Smooth muscle cell (in vitro differentiated cells): ENCODE results near the gene PDCD1LG2. TPM values are rescaled to one million over a fixed set of nuclear protein-coding genes. Genes with fewer than 3 reads are reported as not detected.
"Not testable (repeated sequence)": the region's sequence is repeated elsewhere in the genome, so short reads cannot be mapped to it uniquely, and the experiment has no call there.

Experiments
- DNase-seq: peaks from one replicate; lab custom pipeline; 2025; ENCODE audit not compliant: unreplicated experiment; lab: John Stamatoyannopoulos, UW
- H2AFZ ChIP-seq: fragments of 200-600 bp; sonication (generic); 2 replicates; pipeline ENCODE4 v1.6.0; 2016; ENCODE audit warnings: antibody characterized with exemption, low read depth, mild to moderate bottlenecking
- H3F3A ChIP-seq: fragments of 200-600 bp; sonication (generic); 2 replicates; pipeline ENCODE4 v1.6.0; 2017; ENCODE audit warnings: antibody characterized with exemption, low read depth
- H3K27ac ChIP-seq: fragments of 200-600 bp; sonication (generic); 2 replicates; pipeline ENCODE4 v1.5.1; 2016; ENCODE audit warnings: low read depth, mild to moderate bottlenecking
- H3K27me3 ChIP-seq: fragments of 200-600 bp; sonication (generic); 2 replicates; pipeline ENCODE4 v1.6.1; 2016; ENCODE audit warnings: low read depth, mild to moderate bottlenecking
- H3K36me3 ChIP-seq: fragments of 200-600 bp; sonication (generic); 2 replicates; pipeline ENCODE4 v1.5.1; 2016; ENCODE audit warnings: low read depth
- H3K4me1 ChIP-seq: fragments of 200-600 bp; sonication (generic); 2 replicates; pipeline ENCODE4 v1.5.1; 2016; ENCODE audit warnings: low read depth
- H3K4me2 ChIP-seq: fragments of 200-600 bp; sonication (generic); 2 replicates; pipeline ENCODE4 v1.6.0; 2016; ENCODE audit warnings: mild to moderate bottlenecking
- H3K4me3 ChIP-seq: fragments of 200-600 bp; sonication (generic); 2 replicates; pipeline ENCODE4 v1.5.1; 2016; ENCODE audit warnings: mild to moderate bottlenecking
- H3K79me2 ChIP-seq: fragments of 200-600 bp; sonication (generic); 2 replicates; pipeline ENCODE4 v1.6.0; 2016; ENCODE audit warnings: low read depth, mild to moderate bottlenecking
- H3K9ac ChIP-seq: fragments of 200-600 bp; sonication (generic); 2 replicates; pipeline ENCODE4 v1.6.0; 2016; ENCODE audit warnings: low read depth
- H3K9me3 ChIP-seq: fragments of 200-600 bp; sonication (generic); replicated peaks from 2 replicates; pipeline ENCODE4 v1.5.1; 2016; ENCODE audit warnings: low read depth
- H4K20me1 ChIP-seq: fragments of 200-600 bp; sonication (generic); 2 replicates; pipeline ENCODE4 v1.6.0; 2016; ENCODE audit warnings: low read depth
- WGBS: methylation state at CpG from one replicate; pipeline ENCODE4 v1.1.7; 2016; ENCODE audit warnings: low lambda C conversion rate; 5-methylcytosine and 5-hydroxymethylcytosine counted together
- polyA plus RNA-seq: library from polyadenylated mRNA; unstranded; fragments of >200 nt; fragmentation: Nextera tagmentation; extraction: Ambion mirVana; gene quantifications from 2 replicates; pipeline ENCODE4 v1.2.1, GENCODE V29; 2016
- total RNA-seq: library from RNA; depleted of rRNA; stranded (reverse); fragments of >200 nt; gene quantifications from 2 replicates; pipeline ENCODE4 v1.2.3, GENCODE V29; 2014
- TF ChIP-seq, protein P1 (sequence below): fragments of 200-600 bp; sonication (generic); IDR thresholded peaks from 2 replicates; pipeline ENCODE4 v1.5.1; 2017; ENCODE audit warnings: borderline replicate concordance, mild to moderate bottlenecking, antibody characterized with exemption; ENCODE audit not compliant: insufficient read depth, poor library complexity, severe bottlenecking

Gene PDCD1LG2
- total RNA-seq (11.1 and 11.6 TPM in 2 replicates), polyA plus RNA-seq (4.5 and 10.0 TPM in 2 replicates)

DNA sequence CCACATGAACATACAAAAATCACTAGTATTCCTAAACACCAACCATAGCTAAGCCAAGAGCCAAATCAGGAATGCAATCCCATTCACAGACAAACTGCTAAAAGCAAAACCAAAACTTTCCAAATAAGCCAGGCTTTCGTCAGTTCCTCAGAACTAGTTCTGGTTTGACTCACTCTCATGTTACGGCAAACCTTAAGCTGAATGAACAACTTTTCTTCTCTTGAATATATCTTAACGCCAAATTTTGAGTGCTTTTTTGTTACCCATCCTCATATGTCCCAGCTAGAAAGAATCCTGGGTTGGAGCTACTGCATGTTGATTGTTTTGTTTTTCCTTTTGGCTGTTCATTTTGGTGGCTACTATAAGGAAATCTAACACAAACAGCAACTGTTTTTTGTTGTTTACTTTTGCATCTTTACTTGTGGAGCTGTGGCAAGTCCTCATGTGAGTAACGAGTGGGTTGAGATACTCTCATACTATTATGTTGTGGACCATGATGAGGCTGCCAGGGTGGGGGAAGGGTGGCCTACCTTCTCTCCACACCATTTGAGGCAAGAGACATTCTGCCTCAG is at the start of gene PDCD1LG2:
Gene PDCD1LG2, plus strand, starts transcription at position 172 of the 572 bp plus-strand sequence. CDS start 12,016 bp downstream, outside the sequence.
- peak within 1 kb of the TSS; percentile 59 for H3K9ac ChIP-seq
- peak within 1 kb of the TSS; percentile 35 for H3K4me3 ChIP-seq
- H3K4me2 ChIP-seq: peak within 1 kb of the TSS; percentile 82
- H3K36me3 ChIP-seq: no peaks in the 10 kb centered on the region
- peaks cover 8% of the 10 kb centered on the region for H3K4me1 ChIP-seq
- no peaks in the 10 kb centered on the region for H4K20me1 ChIP-seq
- peak within 1 kb of the TSS; percentile 92 for H3K27ac ChIP-seq
- WGBS: 10% methylated on average over 4 of the region's 4 CpGs
- TF ChIP-seq, protein P1, sequence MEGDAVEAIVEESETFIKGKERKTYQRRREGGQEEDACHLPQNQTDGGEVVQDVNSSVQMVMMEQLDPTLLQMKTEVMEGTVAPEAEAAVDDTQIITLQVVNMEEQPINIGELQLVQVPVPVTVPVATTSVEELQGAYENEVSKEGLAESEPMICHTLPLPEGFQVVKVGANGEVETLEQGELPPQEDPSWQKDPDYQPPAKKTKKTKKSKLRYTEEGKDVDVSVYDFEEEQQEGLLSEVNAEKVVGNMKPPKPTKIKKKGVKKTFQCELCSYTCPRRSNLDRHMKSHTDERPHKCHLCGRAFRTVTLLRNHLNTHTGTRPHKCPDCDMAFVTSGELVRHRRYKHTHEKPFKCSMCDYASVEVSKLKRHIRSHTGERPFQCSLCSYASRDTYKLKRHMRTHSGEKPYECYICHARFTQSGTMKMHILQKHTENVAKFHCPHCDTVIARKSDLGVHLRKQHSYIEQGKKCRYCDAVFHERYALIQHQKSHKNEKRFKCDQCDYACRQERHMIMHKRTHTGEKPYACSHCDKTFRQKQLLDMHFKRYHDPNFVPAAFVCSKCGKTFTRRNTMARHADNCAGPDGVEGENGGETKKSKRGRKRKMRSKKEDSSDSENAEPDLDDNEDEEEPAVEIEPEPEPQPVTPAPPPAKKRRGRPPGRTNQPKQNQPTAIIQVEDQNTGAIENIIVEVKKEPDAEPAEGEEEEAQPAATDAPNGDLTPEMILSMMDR: no peak
- peaks cover 9% of the 10 kb centered on the region for H3K79me2 ChIP-seq
- H3F3A ChIP-seq: peaks cover 15% of the 10 kb centered on the region
- no peaks in the 10 kb centered on the region for H3K9me3 ChIP-seq
- no peak for DNase-seq
- H2AFZ ChIP-seq: peak within 1 kb of the TSS; percentile 8
- H3K27me3 ChIP-seq: no peaks in the 10 kb centered on the region

DNA sequence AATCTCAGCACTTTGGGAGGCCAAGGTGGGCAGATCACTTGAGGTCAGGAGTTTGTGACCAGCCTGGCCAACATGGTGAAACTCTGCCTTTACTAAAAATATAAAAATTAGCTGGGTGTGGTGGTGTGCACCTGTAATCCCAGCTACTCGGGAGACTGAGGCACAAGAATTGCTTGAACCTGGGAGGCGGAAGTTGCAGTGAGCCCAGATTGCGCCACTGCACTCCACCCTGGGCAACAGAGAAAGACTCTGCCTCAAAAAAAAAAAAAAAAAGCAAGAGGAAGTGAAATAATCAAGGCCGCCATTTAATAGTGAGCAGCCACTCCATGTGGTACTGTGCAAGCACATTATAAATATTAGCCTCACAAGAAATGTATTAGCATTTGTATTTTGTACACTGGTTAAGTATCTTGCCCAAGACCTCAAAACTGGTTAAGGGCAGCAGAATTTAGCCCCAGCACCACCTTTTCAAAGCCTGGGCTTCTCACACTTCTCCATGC is 45.5 kb upstream of the PDCD1LG2 start:
- DNase-seq, H3K9me3 ChIP-seq, H3K4me1 ChIP-seq, H3K79me2 ChIP-seq, H3K4me2 ChIP-seq, H3K4me3 ChIP-seq, H3K9ac ChIP-seq, H3K27me3 ChIP-seq, H3F3A ChIP-seq, H3K36me3 ChIP-seq, H2AFZ ChIP-seq, H3K27ac ChIP-seq, H4K20me1 ChIP-seq: not testable (repeated sequence)
- 85% methylated on average over 3 of the region's 4 CpGs for WGBS

DNA sequence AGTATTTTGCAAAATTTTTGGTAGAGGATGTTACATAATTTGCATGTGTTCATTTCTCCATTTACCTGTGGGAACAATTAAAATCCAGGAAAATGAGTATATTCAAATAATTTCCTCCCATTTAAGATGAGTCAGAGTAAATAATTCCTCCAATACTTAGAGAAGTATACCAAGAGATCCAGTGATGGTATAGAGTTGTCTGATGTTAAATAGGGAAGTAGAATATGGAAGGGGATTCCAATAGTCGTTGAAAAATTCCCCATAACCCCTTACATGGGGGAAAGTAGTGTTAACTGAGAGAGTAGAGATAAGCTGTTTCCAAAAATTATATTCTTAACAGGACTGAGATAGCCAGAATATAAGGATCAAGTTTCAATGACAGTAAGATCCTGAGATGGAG is 44.3 kb upstream of the PDCD1LG2 start:
- H3K27me3 ChIP-seq: no peaks in the 10 kb centered on the region
- H3K27ac ChIP-seq: no peak overlapping the region
- TF ChIP-seq, protein P1: no peak
- no peaks in the 10 kb centered on the region for H3K9me3 ChIP-seq
- DNase-seq: no peak
- no peaks in the 10 kb centered on the region for H3K4me1 ChIP-seq
- no peak overlapping the region for H3K9ac ChIP-seq
- no peak overlapping the region for H2AFZ ChIP-seq
- no peaks in the 10 kb centered on the region for H3K79me2 ChIP-seq
- no peak overlapping the region for H3K4me2 ChIP-seq
- H3K4me3 ChIP-seq: no peak overlapping the region
- 96% methylated on average over 1 of the region's 1 CpG for WGBS
- no peaks in the 10 kb centered on the region for H4K20me1 ChIP-seq
- no peaks in the 10 kb centered on the region for H3K36me3 ChIP-seq
- H3F3A ChIP-seq: no peaks in the 10 kb centered on the region

DNA sequence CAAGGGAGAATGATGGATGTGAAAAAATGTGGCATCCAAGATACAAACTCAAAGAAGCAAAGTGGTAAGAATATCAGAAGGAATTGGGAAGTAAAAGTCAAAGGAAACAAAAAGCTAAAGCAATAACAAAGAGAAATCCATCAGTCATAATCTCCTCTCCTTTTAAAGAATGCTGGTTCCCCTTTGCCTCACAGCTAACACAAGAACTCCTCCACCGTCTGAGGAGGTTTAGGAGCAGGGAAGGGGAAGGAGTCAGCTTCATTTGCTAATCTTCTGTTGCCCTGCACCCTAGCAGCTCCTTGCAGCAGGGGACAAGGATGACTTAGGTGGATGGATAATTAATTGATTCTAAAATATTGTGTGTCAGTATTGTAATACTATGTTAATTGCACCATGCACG is 43.6 kb upstream of the PDCD1LG2 start:
- Histone ChIP-seq H3K27me3 (no peaks in the 10 kb centered on the region), H3F3A (no peaks in the 10 kb centered on the region), H4K20me1 (no peaks in the 10 kb centered on the region), H3K4me3 (no peak overlapping the region), H2AFZ (no peak overlapping the region), H3K4me1 (no peaks in the 10 kb centered on the region), H3K27ac (no peak overlapping the region), H3K9me3 (no peaks in the 10 kb centered on the region), H3K4me2 (no peak overlapping the region), H3K79me2 (no peaks in the 10 kb centered on the region), H3K9ac (no peak overlapping the region), H3K36me3 (no peaks in the 10 kb centered on the region)
- DNase-seq: no peak
- TF ChIP-seq, protein P1: no peak
- WGBS: 67% methylated on average over 2 of the region's 2 CpGs
